GM12891 (cell line): Measurements from ENCODE around the gene RGS5.

Experiments used
- POLR2A ChIP-seq: IDR thresholded peaks from 2 replicates; pipeline ENCODE4 v1.6.1; 2011; ENCODE audit warnings: low read depth, low read length, control low read depth
- POLR2AphosphoS5 ChIP-seq: IDR thresholded peaks from 2 replicates; pipeline ENCODE4 v1.6.1; 2011; ENCODE audit warnings: low read depth, low read length, control low read depth
- POU2F2 ChIP-seq: IDR thresholded peaks from 2 replicates; pipeline ENCODE4 v1.6.1; 2011; ENCODE audit warnings: low read depth, mild to moderate bottlenecking, control low read depth, low read length, moderate library complexity
- SPI1 ChIP-seq: IDR thresholded peaks from 2 replicates; pipeline ENCODE4 v1.6.1; 2011; ENCODE audit warnings: low read depth, low read length, control low read depth
- TAF1 ChIP-seq: IDR thresholded peaks from 2 replicates; pipeline ENCODE4 v1.6.1; 2011; ENCODE audit warnings: low read depth, low read length, control low read depth

GRCh38 chr1:163178628-163179027 lies 24.1 kb downstream of the RGS5 start:
- no peak for TF ChIP-seq POU2F2
- no peak for TF ChIP-seq POLR2AphosphoS5
- TF ChIP-seq POLR2A: no peak
- TF ChIP-seq TAF1: no peak
- TF ChIP-seq SPI1: no peak
